ENCODE data around the gene TASP1. TPM values are rescaled to one million over a fixed set of nuclear protein-coding genes. Genes with fewer than 3 reads are reported as not detected.

The TASP1 gene
- total and polyA plus RNA-seq, 2 donors (not counting 1 experiment from before 2014, with no cell fraction given): 6.4 to 23.9 TPM

DNA sequence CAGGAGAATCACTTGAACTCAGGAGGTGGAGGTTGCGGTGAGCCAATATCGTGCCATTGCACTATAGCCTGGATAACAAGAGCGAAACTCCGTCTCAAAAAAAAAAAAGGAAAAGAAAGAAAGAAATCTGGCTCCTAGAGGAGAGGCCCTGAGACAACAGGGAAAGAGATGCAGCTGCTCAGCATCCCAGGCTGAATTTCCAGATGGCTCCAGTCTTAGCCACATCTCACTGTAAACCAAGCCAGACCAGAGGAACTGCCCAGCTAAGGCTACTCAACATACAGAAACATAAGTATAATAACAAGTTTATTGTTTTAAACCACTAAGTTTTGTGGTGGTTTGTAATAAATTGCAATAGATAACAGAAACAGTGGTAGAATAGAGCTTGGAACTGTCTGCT is 38.5 kb upstream of the TASP1 start:
- WGBS (ENCODE audit: insufficient coverage): 100% methylated on average over 1 of the region's 4 CpGs
- no peak overlapping the region for H3K27ac ChIP-seq (ENCODE audit: low read length in 2 of 2)
- Mint-ChIP-seq H3K27ac (no peak overlapping the region), H3K4me3 (no peak overlapping the region), H3K27me3 (peaks cover 9% of the 10 kb centered on the region), H3K4me1 (no peaks in the 10 kb centered on the region), H3K9me3 (ENCODE audit: insufficient read depth) (no peaks in the 10 kb centered on the region)
- no peak overlapping the region for H3K4me3 ChIP-seq (ENCODE audit: control extremely low read depth in 1 of 5, extremely low read depth in 1 of 5, insufficient read depth in 1 of 5, low read depth in 2 of 5, low read length in 4 of 5)
- ChIA-PET POLR2A (no interaction called here), CTCF (interaction anchor here (1.3 kb wide), 2 partner anchors 11 to 128 kb away, joined by 3 read pairs; no protein-coding TSS in a partner anchor)
- ATAC-seq (ENCODE audit: low read depth) (no peak), DNase-seq (no peak)
- H3K4me1 ChIP-seq (ENCODE audit: control insufficient read depth in 2 of 2, insufficient read depth in 2 of 2, low read length in 2 of 2): no peaks in the 10 kb centered on the region
- H4K20me1 ChIP-seq (ENCODE audit: control insufficient read depth, insufficient read depth, low read length, poor library complexity, severe bottlenecking): no peaks in the 10 kb centered on the region
- no peak overlapping the region for H3K4me2 ChIP-seq (replicated peaks; ENCODE audit: low read depth, low read length, poor library complexity, severe bottlenecking)
- H3K27me3 ChIP-seq (replicated peaks in 1 of 4; ENCODE audit: control extremely low read depth in 1 of 4, control insufficient read depth in 3 of 4, insufficient read depth in 4 of 4, low read length in 3 of 4): no peaks in the 10 kb centered on the region
- no peak overlapping the region for H2AFZ ChIP-seq (ENCODE audit: insufficient read depth, low read depth, low read length, poor library complexity, severe bottlenecking)
- no peaks in the 10 kb centered on the region for H3K79me2 ChIP-seq (ENCODE audit: control insufficient read depth, insufficient read depth, low read length)
- no peaks in the 10 kb centered on the region for H3K9me3 ChIP-seq (ENCODE audit: control extremely low read depth in 1 of 3, control insufficient read depth in 2 of 3, insufficient read depth in 1 of 3, low read length in 2 of 3)
- intact Hi-C loops (cut with micrococcal nuclease): no loop called here
- no peaks in the 10 kb centered on the region for H3K36me3 ChIP-seq (replicated peaks in 1 of 2; ENCODE audit: control extremely low read depth in 1 of 2, control insufficient read depth in 1 of 2, extremely low read depth in 1 of 2, insufficient read depth in 2 of 2, low read length in 1 of 2)
- no peak for TF ChIP-seq EZH2 (IDR thresholded peaks at IDR 0.05; ENCODE audit: borderline replicate concordance, insufficient read depth, low read depth, low read length, poor library complexity, severe bottlenecking)
- TF ChIP-seq, protein P1, sequence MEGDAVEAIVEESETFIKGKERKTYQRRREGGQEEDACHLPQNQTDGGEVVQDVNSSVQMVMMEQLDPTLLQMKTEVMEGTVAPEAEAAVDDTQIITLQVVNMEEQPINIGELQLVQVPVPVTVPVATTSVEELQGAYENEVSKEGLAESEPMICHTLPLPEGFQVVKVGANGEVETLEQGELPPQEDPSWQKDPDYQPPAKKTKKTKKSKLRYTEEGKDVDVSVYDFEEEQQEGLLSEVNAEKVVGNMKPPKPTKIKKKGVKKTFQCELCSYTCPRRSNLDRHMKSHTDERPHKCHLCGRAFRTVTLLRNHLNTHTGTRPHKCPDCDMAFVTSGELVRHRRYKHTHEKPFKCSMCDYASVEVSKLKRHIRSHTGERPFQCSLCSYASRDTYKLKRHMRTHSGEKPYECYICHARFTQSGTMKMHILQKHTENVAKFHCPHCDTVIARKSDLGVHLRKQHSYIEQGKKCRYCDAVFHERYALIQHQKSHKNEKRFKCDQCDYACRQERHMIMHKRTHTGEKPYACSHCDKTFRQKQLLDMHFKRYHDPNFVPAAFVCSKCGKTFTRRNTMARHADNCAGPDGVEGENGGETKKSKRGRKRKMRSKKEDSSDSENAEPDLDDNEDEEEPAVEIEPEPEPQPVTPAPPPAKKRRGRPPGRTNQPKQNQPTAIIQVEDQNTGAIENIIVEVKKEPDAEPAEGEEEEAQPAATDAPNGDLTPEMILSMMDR (IDR thresholded peaks at IDR 0.05): no peak
- no peak overlapping the region for H3K9ac ChIP-seq (ENCODE audit: low read length)

DNA sequence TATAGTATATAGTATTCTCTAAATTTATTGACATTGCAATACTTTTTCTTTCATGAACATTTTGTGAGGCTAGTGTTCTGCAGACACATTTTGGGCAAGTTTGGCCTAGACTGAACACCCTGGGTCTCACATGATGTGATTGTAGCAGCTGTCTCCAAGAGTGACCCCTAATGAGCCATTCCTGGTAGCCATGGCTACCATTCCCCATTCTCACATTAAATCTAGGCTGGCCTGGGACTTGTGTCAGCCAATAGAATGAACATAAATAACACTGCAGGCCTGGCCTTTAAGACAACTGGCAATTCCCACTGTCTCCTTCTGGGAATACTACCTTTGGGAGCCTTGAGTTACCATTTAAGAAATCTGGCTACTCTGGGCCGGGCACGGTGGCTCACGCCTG is 38.0 kb upstream of the TASP1 start:
- H3K4me1 Mint-ChIP-seq: no peaks in the 10 kb centered on the region
- H3K4me3 Mint-ChIP-seq: no peak overlapping the region
- Histone ChIP-seq H3K4me1 (ENCODE audit: control insufficient read depth in 2 of 2, insufficient read depth in 2 of 2, low read length in 2 of 2) (no peaks in the 10 kb centered on the region), H3K27me3 (replicated peaks in 1 of 4; ENCODE audit: control extremely low read depth in 1 of 4, control insufficient read depth in 3 of 4, insufficient read depth in 4 of 4, low read length in 3 of 4) (no peaks in the 10 kb centered on the region), H3K9ac (ENCODE audit: low read length) (no peak overlapping the region), H3K36me3 (replicated peaks in 1 of 2; ENCODE audit: control extremely low read depth in 1 of 2, control insufficient read depth in 1 of 2, extremely low read depth in 1 of 2, insufficient read depth in 2 of 2, low read length in 1 of 2) (no peaks in the 10 kb centered on the region), H3K27ac (ENCODE audit: low read length in 2 of 2) (no peak overlapping the region), H3K4me3 (ENCODE audit: control extremely low read depth in 1 of 5, extremely low read depth in 1 of 5, insufficient read depth in 1 of 5, low read depth in 2 of 5, low read length in 4 of 5) (no peak overlapping the region), H3K79me2 (ENCODE audit: control insufficient read depth, insufficient read depth, low read length) (no peaks in the 10 kb centered on the region), H2AFZ (ENCODE audit: insufficient read depth, low read depth, low read length, poor library complexity, severe bottlenecking) (no peak overlapping the region), H3K4me2 (replicated peaks; ENCODE audit: low read depth, low read length, poor library complexity, severe bottlenecking) (no peak overlapping the region), H3K9me3 (ENCODE audit: control extremely low read depth in 1 of 3, control insufficient read depth in 2 of 3, insufficient read depth in 1 of 3, low read length in 2 of 3) (no peaks in the 10 kb centered on the region), H4K20me1 (ENCODE audit: control insufficient read depth, insufficient read depth, low read length, poor library complexity, severe bottlenecking) (no peaks in the 10 kb centered on the region)
- CTCF ChIA-PET: interaction anchor here (1.3 kb wide), 1 partner anchor 10 kb away, joined by 3 read pairs; no protein-coding TSS in a partner anchor
- intact Hi-C loops (cut with micrococcal nuclease): no loop called here
- H3K9me3 Mint-ChIP-seq (ENCODE audit: insufficient read depth): no peaks in the 10 kb centered on the region
- H3K27me3 Mint-ChIP-seq: peaks cover 9% of the 10 kb centered on the region
- POLR2A ChIA-PET: no interaction called here
- ATAC-seq (ENCODE audit: low read depth) (no peak), DNase-seq (no peak)
- TF ChIP-seq EZH2 (IDR thresholded peaks at IDR 0.05; ENCODE audit: borderline replicate concordance, insufficient read depth, low read depth, low read length, poor library complexity, severe bottlenecking): no peak
- TF ChIP-seq, protein P1 (IDR thresholded peaks at IDR 0.05): no peak
- no peak overlapping the region for H3K27ac Mint-ChIP-seq
- WGBS (ENCODE audit: insufficient coverage): 100% methylated on average over 3 of the region's 3 CpGs

Measured in B cell (primary cell).